ENCODE data around the gene NTM.

Gene NTM

DNA sequence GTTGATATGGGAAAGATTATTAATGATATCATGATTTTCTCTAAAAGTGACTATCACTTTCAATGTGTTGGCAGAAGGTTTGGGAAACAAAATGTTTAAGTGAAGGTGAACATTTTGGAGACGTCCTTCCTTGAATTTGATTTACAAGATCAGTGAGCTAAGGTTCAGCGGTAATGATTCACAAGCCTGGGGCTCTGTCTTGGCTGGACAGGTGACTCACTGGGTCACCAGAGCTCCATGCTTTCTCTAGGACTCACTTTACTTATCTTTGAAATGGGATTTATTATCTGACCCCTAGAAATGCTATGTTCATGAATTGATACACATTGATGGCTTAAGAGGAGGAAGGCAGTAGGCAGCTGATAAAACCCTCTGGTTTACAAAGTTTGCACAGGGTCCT lies 437.5 kb downstream of the NTM start:
- no peaks in the 10 kb centered on the region for H3K4me1 ChIP-seq (ENCODE audit: control insufficient read depth in 1 of 2, insufficient read depth in 2 of 2, low read length in 2 of 2)
- no peak overlapping the region for H3K9ac ChIP-seq (ENCODE audit: low read depth in 1 of 2, low read length in 2 of 2)
- no peaks in the 10 kb centered on the region for H3K36me3 ChIP-seq (ENCODE audit: control insufficient read depth in 1 of 2, insufficient read depth in 2 of 2, low read length in 2 of 2)
- no peaks in the 10 kb centered on the region for H3K9me3 ChIP-seq (ENCODE audit: control insufficient read depth in 1 of 2, low read length in 2 of 2)
- H3K27ac ChIP-seq (ENCODE audit: low read depth, low read length) = no peak overlapping the region
- peaks cover 0 to 3% of the 10 kb centered on the region in 2 donors for H3K27me3 ChIP-seq (ENCODE audit: control insufficient read depth in 1 of 2, insufficient read depth in 2 of 2, low read length in 2 of 2)
- H3K4me3 ChIP-seq (ENCODE audit: low read depth in 1 of 2, low read length in 2 of 2) = no peak overlapping the region

DNA sequence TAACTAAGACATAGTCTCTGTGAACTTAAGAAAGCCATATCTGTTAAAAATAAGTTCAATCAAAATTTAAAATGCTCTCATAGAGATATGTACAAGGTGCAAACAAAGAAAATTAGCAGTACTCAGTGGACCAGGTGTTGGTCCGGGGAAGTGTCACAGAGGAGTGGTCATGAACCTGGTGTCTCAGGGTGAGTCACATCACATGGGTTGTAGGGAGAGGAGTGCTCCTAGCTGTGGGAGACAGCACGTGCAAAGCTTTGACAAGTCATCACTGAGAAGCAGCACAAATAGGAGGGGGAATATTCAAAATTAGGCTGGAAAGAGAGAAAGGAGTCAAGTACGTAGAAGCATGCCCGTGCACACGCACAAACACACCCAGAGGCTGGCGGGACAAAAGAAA lies 438.1 kb downstream of the NTM start:
- no peaks in the 10 kb centered on the region for H3K4me1 ChIP-seq (ENCODE audit: control insufficient read depth in 1 of 2, insufficient read depth in 2 of 2, low read length in 2 of 2)

GRCh38 chr11:131809203-131809918 lies 438.9 kb downstream of the NTM start:
- Histone ChIP-seq H3K9ac (ENCODE audit: low read depth in 1 of 2, low read length in 2 of 2) (no peak overlapping the region), H3K4me3 (ENCODE audit: low read depth in 1 of 2, low read length in 2 of 2) (no peak overlapping the region), H3K27me3 (ENCODE audit: control insufficient read depth in 1 of 2, insufficient read depth in 2 of 2, low read length in 2 of 2) (peaks cover 0 to 3% of the 10 kb centered on the region in 2 donors), H3K27ac (ENCODE audit: low read depth, low read length) (no peak overlapping the region), H3K9me3 (ENCODE audit: control insufficient read depth in 1 of 2, low read length in 2 of 2) (no peaks in the 10 kb centered on the region), H3K36me3 (ENCODE audit: control insufficient read depth in 1 of 2, insufficient read depth in 2 of 2, low read length in 2 of 2) (no peaks in the 10 kb centered on the region), H3K4me1 (ENCODE audit: control insufficient read depth in 1 of 2, insufficient read depth in 2 of 2, low read length in 2 of 2) (no peaks in the 10 kb centered on the region)

More for the DNA sequence above, 438.1 kb downstream of the NTM start:
- H3K27ac ChIP-seq (ENCODE audit: low read depth, low read length) = no peak overlapping the region
- no peaks in the 10 kb centered on the region for H3K36me3 ChIP-seq (ENCODE audit: control insufficient read depth in 1 of 2, insufficient read depth in 2 of 2, low read length in 2 of 2)
- no peaks in the 10 kb centered on the region for H3K9me3 ChIP-seq (ENCODE audit: control insufficient read depth in 1 of 2, low read length in 2 of 2)
- no peak overlapping the region for H3K4me3 ChIP-seq (ENCODE audit: low read depth in 1 of 2, low read length in 2 of 2)
- peaks cover 0 to 3% of the 10 kb centered on the region in 2 donors for H3K27me3 ChIP-seq (ENCODE audit: control insufficient read depth in 1 of 2, insufficient read depth in 2 of 2, low read length in 2 of 2)
- no peak overlapping the region for H3K9ac ChIP-seq (ENCODE audit: low read depth in 1 of 2, low read length in 2 of 2)

GRCh38 chr11:131810541-131810940 lies 440.1 kb downstream of the NTM start:
- H3K36me3 ChIP-seq (ENCODE audit: control insufficient read depth in 1 of 2, insufficient read depth in 2 of 2, low read length in 2 of 2) = no peaks in the 10 kb centered on the region
- H3K9ac ChIP-seq (ENCODE audit: low read depth in 1 of 2, low read length in 2 of 2) = no peak overlapping the region
- no peak overlapping the region for H3K4me3 ChIP-seq (ENCODE audit: low read depth in 1 of 2, low read length in 2 of 2)
- no peak overlapping the region for H3K27ac ChIP-seq (ENCODE audit: low read depth, low read length)
- no peaks in the 10 kb centered on the region for H3K4me1 ChIP-seq (ENCODE audit: control insufficient read depth in 1 of 2, insufficient read depth in 2 of 2, low read length in 2 of 2)
- H3K27me3 ChIP-seq (ENCODE audit: control insufficient read depth in 1 of 2, insufficient read depth in 2 of 2, low read length in 2 of 2) = peaks cover 0 to 3% of the 10 kb centered on the region in 2 donors
- no peaks in the 10 kb centered on the region for H3K9me3 ChIP-seq (ENCODE audit: control insufficient read depth in 1 of 2, low read length in 2 of 2)

- Histone ChIP-seq H3K9me3 (ENCODE audit: control insufficient read depth in 1 of 2, low read length in 2 of 2) (no peaks in the 10 kb centered on the region), H3K9ac (ENCODE audit: low read depth in 1 of 2, low read length in 2 of 2) (no peak overlapping the region), H3K4me1 (ENCODE audit: control insufficient read depth in 1 of 2, insufficient read depth in 2 of 2, low read length in 2 of 2) (no peaks in the 10 kb centered on the region), H3K36me3 (ENCODE audit: control insufficient read depth in 1 of 2, insufficient read depth in 2 of 2, low read length in 2 of 2) (no peaks in the 10 kb centered on the region), H3K4me3 (ENCODE audit: low read depth in 1 of 2, low read length in 2 of 2) (no peak overlapping the region), H3K27ac (ENCODE audit: low read depth, low read length) (no peak overlapping the region), H3K27me3 (ENCODE audit: control insufficient read depth in 1 of 2, insufficient read depth in 2 of 2, low read length in 2 of 2) (peaks cover 0 to 3% of the 10 kb centered on the region in 2 donors)
Observed at GRCh38 chr11:131811383-131811782, 441.0 kb downstream of the NTM start.

GRCh38 chr11:131814108-131814507 lies 443.7 kb downstream of the NTM start:
- peaks cover 0 to 3% of the 10 kb centered on the region in 2 donors for H3K27me3 ChIP-seq (ENCODE audit: control insufficient read depth in 1 of 2, insufficient read depth in 2 of 2, low read length in 2 of 2)
- H3K9me3 ChIP-seq (ENCODE audit: control insufficient read depth in 1 of 2, low read length in 2 of 2) = no peaks in the 10 kb centered on the region
- no peaks in the 10 kb centered on the region for H3K36me3 ChIP-seq (ENCODE audit: control insufficient read depth in 1 of 2, insufficient read depth in 2 of 2, low read length in 2 of 2)
- H3K9ac ChIP-seq (ENCODE audit: low read depth in 1 of 2, low read length in 2 of 2) = no peak overlapping the region
- no peaks in the 10 kb centered on the region for H3K4me1 ChIP-seq (ENCODE audit: control insufficient read depth in 1 of 2, insufficient read depth in 2 of 2, low read length in 2 of 2)
- no peak overlapping the region for H3K4me3 ChIP-seq (ENCODE audit: low read depth in 1 of 2, low read length in 2 of 2)
- H3K27ac ChIP-seq (ENCODE audit: low read depth, low read length) = no peak overlapping the region

DNA sequence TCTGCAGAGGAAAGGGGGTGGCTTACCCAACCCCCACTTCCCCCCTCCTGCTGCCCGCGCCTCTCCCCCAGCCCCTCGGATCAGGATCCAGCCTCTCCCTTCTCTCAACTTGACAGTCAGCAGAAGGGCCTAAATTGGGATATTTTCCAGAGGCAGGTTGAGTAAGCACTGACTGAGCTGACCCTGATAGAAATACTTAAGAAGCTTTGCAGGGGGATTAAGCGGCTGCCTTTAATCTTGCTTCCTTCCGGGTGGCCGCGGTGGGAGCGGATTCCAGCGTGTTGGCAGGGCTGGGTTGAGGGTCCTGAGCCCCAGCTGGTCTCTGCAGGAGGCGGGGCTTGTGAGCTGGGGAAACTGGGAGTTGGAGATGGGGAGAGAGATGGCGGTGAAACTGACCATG lies 445.2 kb downstream of the NTM start:
- Histone ChIP-seq H3K4me1 (ENCODE audit: control insufficient read depth in 1 of 2, insufficient read depth in 2 of 2, low read length in 2 of 2) (no peaks in the 10 kb centered on the region), H3K27ac (ENCODE audit: low read depth, low read length) (no peak overlapping the region), H3K4me3 (ENCODE audit: low read depth in 1 of 2, low read length in 2 of 2) (no peak overlapping the region), H3K9ac (ENCODE audit: low read depth in 1 of 2, low read length in 2 of 2) (no peak overlapping the region), H3K27me3 (ENCODE audit: control insufficient read depth in 1 of 2, insufficient read depth in 2 of 2, low read length in 2 of 2) (no peaks in the 10 kb centered on the region), H3K36me3 (ENCODE audit: control insufficient read depth in 1 of 2, insufficient read depth in 2 of 2, low read length in 2 of 2) (no peaks in the 10 kb centered on the region), H3K9me3 (ENCODE audit: control insufficient read depth in 1 of 2, low read length in 2 of 2) (no peaks in the 10 kb centered on the region)

DNA sequence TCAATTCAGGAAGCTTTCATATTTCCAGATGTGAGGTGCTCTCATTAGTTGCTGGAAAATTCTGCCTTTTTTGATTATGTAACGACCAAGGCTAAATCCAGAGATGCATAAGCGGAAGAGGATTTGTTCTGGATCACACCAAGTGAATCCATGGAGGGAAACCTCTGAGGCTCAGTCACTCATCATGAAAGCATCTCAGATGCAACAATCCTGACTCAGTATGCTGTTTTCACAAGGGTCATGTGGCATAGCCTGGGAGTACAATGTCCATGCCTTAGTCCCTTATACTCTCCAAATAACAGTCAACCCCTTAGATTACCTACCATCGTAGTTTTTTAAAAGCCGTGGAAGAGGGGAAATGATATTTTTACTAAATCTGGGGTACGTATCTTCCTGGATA lies 445.6 kb downstream of the NTM start:
- Histone ChIP-seq H3K4me1 (ENCODE audit: control insufficient read depth in 1 of 2, insufficient read depth in 2 of 2, low read length in 2 of 2) (no peaks in the 10 kb centered on the region), H3K27ac (ENCODE audit: low read depth, low read length) (no peak overlapping the region), H3K4me3 (ENCODE audit: low read depth in 1 of 2, low read length in 2 of 2) (no peak overlapping the region), H3K9ac (ENCODE audit: low read depth in 1 of 2, low read length in 2 of 2) (no peak overlapping the region), H3K36me3 (ENCODE audit: control insufficient read depth in 1 of 2, insufficient read depth in 2 of 2, low read length in 2 of 2) (no peaks in the 10 kb centered on the region), H3K27me3 (ENCODE audit: control insufficient read depth in 1 of 2, insufficient read depth in 2 of 2, low read length in 2 of 2) (no peaks in the 10 kb centered on the region), H3K9me3 (ENCODE audit: control insufficient read depth in 1 of 2, low read length in 2 of 2) (no peaks in the 10 kb centered on the region)

DNA sequence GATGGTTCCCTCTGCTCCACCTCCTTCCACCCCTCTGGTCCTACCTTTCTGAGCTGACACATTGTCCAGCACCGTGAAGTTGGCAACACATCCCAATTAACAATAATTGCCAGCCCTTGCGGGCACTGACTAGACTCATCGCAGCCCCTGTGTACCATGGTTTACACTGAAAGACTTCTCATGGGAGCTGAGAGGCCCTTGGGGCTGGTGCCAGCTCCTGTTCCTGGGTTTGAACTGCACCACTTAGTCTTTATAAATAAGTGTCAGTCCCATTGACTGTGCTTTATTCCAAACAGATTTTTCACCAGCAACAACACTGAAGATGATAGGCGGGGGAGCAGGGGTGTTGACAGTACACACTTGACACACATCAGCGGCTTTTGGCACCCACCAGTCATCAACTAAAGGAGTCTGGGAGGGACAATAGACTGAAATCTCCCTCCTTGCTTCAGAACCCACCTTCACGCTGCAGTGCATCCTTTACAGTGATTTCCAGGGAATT lies 447.3 kb downstream of the NTM start:
- no peaks in the 10 kb centered on the region for H3K27me3 ChIP-seq (ENCODE audit: control insufficient read depth in 1 of 2, insufficient read depth in 2 of 2, low read length in 2 of 2)
- no peaks in the 10 kb centered on the region for H3K36me3 ChIP-seq (ENCODE audit: control insufficient read depth in 1 of 2, insufficient read depth in 2 of 2, low read length in 2 of 2)
- H3K4me1 ChIP-seq (ENCODE audit: control insufficient read depth in 1 of 2, insufficient read depth in 2 of 2, low read length in 2 of 2) = no peaks in the 10 kb centered on the region
- H3K9ac ChIP-seq (ENCODE audit: low read depth in 1 of 2, low read length in 2 of 2) = no peak overlapping the region
- H3K4me3 ChIP-seq (ENCODE audit: low read depth in 1 of 2, low read length in 2 of 2) = no peak overlapping the region
- no peaks in the 10 kb centered on the region for H3K9me3 ChIP-seq (ENCODE audit: control insufficient read depth in 1 of 2, low read length in 2 of 2)
- H3K27ac ChIP-seq (ENCODE audit: low read depth, low read length) = no peak overlapping the region

DNA sequence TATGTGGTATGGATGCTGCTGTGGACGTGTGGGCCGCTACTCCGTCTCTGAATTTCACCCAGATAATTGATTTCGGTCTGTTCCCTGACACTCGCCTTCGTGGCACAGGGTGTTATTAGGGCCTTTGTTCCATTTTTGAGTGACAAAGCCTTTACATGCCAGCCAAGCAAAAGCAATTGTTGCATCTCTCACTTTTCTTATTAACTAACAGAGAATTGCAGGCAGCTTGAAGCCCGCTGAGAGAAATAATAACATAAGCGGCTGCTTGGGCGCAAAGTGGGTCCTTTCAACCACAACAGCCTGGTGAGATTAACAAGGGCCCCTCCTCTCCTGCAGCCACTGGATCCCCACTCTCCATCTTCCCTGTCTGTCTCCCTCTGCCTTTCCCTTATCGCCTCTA lies 449.4 kb downstream of the NTM start:
- no peaks in the 10 kb centered on the region for H3K9me3 ChIP-seq (ENCODE audit: control insufficient read depth in 1 of 2, low read length in 2 of 2)
- no peak overlapping the region for H3K9ac ChIP-seq (ENCODE audit: low read depth in 1 of 2, low read length in 2 of 2)
- no peaks in the 10 kb centered on the region for H3K27me3 ChIP-seq (ENCODE audit: control insufficient read depth in 1 of 2, insufficient read depth in 2 of 2, low read length in 2 of 2)
- no peaks in the 10 kb centered on the region for H3K36me3 ChIP-seq (ENCODE audit: control insufficient read depth in 1 of 2, insufficient read depth in 2 of 2, low read length in 2 of 2)
- H3K4me3 ChIP-seq (ENCODE audit: low read depth in 1 of 2, low read length in 2 of 2) = no peak overlapping the region
- H3K27ac ChIP-seq (ENCODE audit: low read depth, low read length) = no peak overlapping the region
- H3K4me1 ChIP-seq (ENCODE audit: control insufficient read depth in 1 of 2, insufficient read depth in 2 of 2, low read length in 2 of 2) = no peaks in the 10 kb centered on the region
